GM12891 (cell line): ENCODE measurements around the gene CCL13.
"Not testable (repeated sequence)": the region's sequence is repeated elsewhere in the genome, so short reads cannot be mapped to it uniquely, and the experiment has no call there.

Experiments used
- POLR2A ChIP-seq: IDR thresholded peaks from 2 replicates; pipeline ENCODE4 v1.6.1; 2011; ENCODE audit warnings: low read depth, low read length, control low read depth
- POLR2AphosphoS5 ChIP-seq: IDR thresholded peaks from 2 replicates; pipeline ENCODE4 v1.6.1; 2011; ENCODE audit warnings: low read depth, low read length, control low read depth
- POU2F2 ChIP-seq: IDR thresholded peaks from 2 replicates; pipeline ENCODE4 v1.6.1; 2011; ENCODE audit warnings: low read depth, mild to moderate bottlenecking, control low read depth, low read length, moderate library complexity
- TAF1 ChIP-seq: IDR thresholded peaks from 2 replicates; pipeline ENCODE4 v1.6.1; 2011; ENCODE audit warnings: low read depth, low read length, control low read depth

DNA sequence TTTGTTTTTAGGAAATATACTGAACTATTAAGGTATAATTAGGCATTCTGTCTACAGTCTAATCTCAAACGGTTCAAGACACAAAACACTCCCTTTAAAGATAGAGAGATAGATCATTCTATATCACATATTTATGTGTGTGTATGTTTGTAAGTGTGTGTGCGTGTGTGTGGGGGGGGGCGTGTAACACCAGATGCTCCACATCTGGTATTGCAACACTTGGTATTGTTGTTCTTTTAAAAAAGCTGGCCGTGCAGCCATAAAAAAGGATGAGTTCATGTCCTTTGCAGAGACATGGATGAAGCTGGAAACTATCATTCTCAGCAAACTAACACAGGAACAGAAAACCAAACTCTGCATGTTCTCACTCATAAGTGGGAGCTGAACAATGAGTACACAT is 28.7 kb upstream of the CCL13 start:
- not testable (repeated sequence) for TF ChIP-seq TAF1, POLR2AphosphoS5, POLR2A, POU2F2
